Gastrocnemius medialis (tissue), 4 donors: ENCODE data around the gene PERP. TPM values are rescaled to one million over a fixed set of nuclear protein-coding genes. Genes with fewer than 3 reads are reported as not detected.

ENCODE experiments used
- ATAC-seq, 2 donors: fragments of 150-250 bp; one replicate each; pipeline ENCODE4 v1.9.1; 2016
- DNase-seq, 2 donors: peaks; one replicate each; pipeline ENCODE4 v3.0.0-alpha.2; 2019
- H3K27ac ChIP-seq, 4 donors: fragments of 200-600 bp; sonication (generic); 1 replicate in 1 of 4; 2 replicates in 3 of 4; pipeline ENCODE4 v1.5.1; 2016 to 2018; ENCODE audit warnings: mild to moderate bottlenecking in 2 of 4, moderate library complexity in 1 of 4
- H3K27me3 ChIP-seq, 3 donors: fragments of 200-600 bp; sonication (generic) in 2 of 3; 1 replicate in 1 of 3; 2 replicates in 2 of 3; pipeline versions ENCODE4 v1.5.1 to v1.6.0; 2016 to 2019; ENCODE audit warnings: mild to moderate bottlenecking in 1 of 3, moderate library complexity in 1 of 3
- H3K36me3 ChIP-seq, 2 donors: fragments of 200-600 bp; sonication (generic) in 1 of 2; one replicate each; pipeline ENCODE4 v1.5.1; 2017 to 2018
- H3K4me1 ChIP-seq, 2 donors: fragments of 200-600 bp; sonication (generic) in 1 of 2; one replicate each; pipeline ENCODE4 v1.5.1; 2016 to 2017; ENCODE audit warnings: mild to moderate bottlenecking in 2 of 2
- H3K4me3 ChIP-seq, 4 donors: fragments of 200-600 bp; sonication (generic) in 3 of 4; 1 replicate in 1 of 4; 2 replicates in 3 of 4; pipeline ENCODE4 v1.5.1; 2016 to 2019; ENCODE audit warnings: mild to moderate bottlenecking in 2 of 4
- H3K9me3 ChIP-seq, 3 donors: fragments of 200-600 bp; sonication (generic) in 2 of 3; 1 replicate in 1 of 3; 2 replicates in 2 of 3; pipeline ENCODE4 v1.5.1; 2016 to 2019
- POLR2A ChIP-seq, 2 donors: fragments of 450-650 bp; IDR thresholded peaks; one replicate each; pipeline ENCODE4 v1.6.1; 2017; ENCODE audit warnings: antibody characterized with exemption in 2 of 2, mild to moderate bottlenecking in 2 of 2, moderate library complexity in 2 of 2
- in situ Hi-C, 4 donors: fragments of 200-750 bp; cut with MboI; loops; one replicate each; pipeline versions ENCODE4 v1.15.0 to v1.8.0; 2017; ENCODE audit warnings: low sequenced_read_pairs in 4 of 4
- intact Hi-C: fragments of 100-400 bp; cut with DNase I; formaldehyde crosslinking; loops from one replicate; pipeline ENCODE4 v1.15.1; 2023; ENCODE audit warnings: low total_unique reads
- total RNA-seq, 4 donors: library from RNA; depleted of rRNA; stranded (reverse); fragments of >200 nt; gene quantifications; one replicate each; pipeline versions ENCODE4 v1.1.0 to v1.2.3, GENCODE V29; 2016
- TF ChIP-seq, protein P1 (sequence below), 5 experiments: fragments of 450-650 bp in 3 of 5; fragments of 200-600 bp in 2 of 5; sonication (generic) in 2 of 5; IDR thresholded peaks in 4 of 5; conservative IDR thresholded peaks in 1 of 5; 1 replicate in 4 of 5; 2 replicates in 1 of 5; pipeline ENCODE4 v1.5.1; 2016 to 2019; ENCODE audit warnings: antibody characterized with exemption in 5 of 5, mild to moderate bottlenecking in 3 of 5, moderate library complexity in 3 of 5

PERP gene
- total RNA-seq, 4 donors from 2014 or later, result 1.5 to 3.1 (median 2.1) TPM

- no peak for TF ChIP-seq POLR2A (IDR thresholded peaks at IDR 0.05)
Observed at GRCh38 chr6:138106665-138107077, 548 bp downstream of the PERP start.

DNA sequence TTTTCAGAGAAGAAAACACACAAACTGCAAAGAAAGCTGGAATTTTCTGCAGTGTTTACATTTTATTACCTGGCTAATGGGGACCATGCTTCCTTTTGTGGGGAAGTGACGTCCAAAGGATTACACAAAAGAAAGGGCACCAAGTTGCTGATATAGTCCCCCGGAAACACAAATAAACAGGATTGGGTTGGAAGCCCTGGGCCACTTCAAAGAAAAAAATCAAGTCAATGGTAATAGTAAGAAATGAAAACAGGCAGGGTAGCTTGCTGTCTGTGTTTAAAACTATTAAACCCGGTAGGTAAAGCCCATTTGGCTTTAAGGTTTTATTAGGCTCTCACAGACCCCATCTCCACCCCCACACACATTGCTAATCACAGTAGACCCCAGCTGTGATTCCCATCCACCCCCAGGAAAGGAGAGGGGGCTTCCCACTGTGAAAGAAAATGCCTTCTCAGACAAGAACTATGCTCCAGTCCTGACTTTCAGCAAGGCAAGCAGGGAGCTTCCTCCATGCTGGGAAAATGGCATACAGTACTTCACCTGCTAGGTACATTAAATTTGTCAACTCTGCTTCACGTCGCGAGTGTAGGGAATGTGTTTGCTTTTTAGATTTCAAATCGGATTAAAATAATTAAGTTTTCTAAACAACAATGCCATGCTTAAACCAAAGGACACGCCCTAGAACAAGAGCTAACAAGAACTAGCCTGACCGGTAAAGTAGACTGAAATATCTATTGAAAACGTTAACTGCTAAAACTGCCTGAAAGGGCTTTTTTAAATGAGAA, 1.1 kb downstream of the PERP start:
- Histone ChIP-seq H3K4me1 (peaks cover 0 to 3% of the 10 kb centered on the region in 2 donors), H3K9me3 (no peaks in the 10 kb centered on the region), H3K36me3 (no peaks in the 10 kb centered on the region), H3K4me3 (peak overlapping the region in 3 of 4 donors; percentile 63 to 68 (median 65)), H3K27ac (no peak overlapping the region), H3K27me3 (peaks cover 26 to 44% (median 31%) of the 10 kb centered on the region in 3 donors)
- DNase-seq (no peak), ATAC-seq (no peak)
- TF ChIP-seq, protein P1, sequence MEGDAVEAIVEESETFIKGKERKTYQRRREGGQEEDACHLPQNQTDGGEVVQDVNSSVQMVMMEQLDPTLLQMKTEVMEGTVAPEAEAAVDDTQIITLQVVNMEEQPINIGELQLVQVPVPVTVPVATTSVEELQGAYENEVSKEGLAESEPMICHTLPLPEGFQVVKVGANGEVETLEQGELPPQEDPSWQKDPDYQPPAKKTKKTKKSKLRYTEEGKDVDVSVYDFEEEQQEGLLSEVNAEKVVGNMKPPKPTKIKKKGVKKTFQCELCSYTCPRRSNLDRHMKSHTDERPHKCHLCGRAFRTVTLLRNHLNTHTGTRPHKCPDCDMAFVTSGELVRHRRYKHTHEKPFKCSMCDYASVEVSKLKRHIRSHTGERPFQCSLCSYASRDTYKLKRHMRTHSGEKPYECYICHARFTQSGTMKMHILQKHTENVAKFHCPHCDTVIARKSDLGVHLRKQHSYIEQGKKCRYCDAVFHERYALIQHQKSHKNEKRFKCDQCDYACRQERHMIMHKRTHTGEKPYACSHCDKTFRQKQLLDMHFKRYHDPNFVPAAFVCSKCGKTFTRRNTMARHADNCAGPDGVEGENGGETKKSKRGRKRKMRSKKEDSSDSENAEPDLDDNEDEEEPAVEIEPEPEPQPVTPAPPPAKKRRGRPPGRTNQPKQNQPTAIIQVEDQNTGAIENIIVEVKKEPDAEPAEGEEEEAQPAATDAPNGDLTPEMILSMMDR (IDR thresholded peaks at IDR 0.05 in 4 of 5, conservative IDR thresholded peaks at IDR 0.05 in 1 of 5), result no peak
- TF ChIP-seq POLR2A (IDR thresholded peaks at IDR 0.05), result no peak
- in situ Hi-C loops (loop anchor here in 2 of 4 donors (25.0 kb wide), 2 partner anchors 394 to 656 kb away; partner anchors contain the start of gene CCDC28A (in 1 of the 2)), intact Hi-C loops (loop anchor here (5.0 kb wide), 2 partner anchors 399 to 666 kb away; partner anchors contain the start of gene CCDC28A)

More at GRCh38 chr6:138106665-138107077, 548 bp downstream of the PERP start:
- Histone ChIP-seq H3K9me3 (no peaks in the 10 kb centered on the region), H3K27me3 (peaks cover 26 to 43% (median 31%) of the 10 kb centered on the region in 3 donors), H3K27ac (peak overlapping the region in 1 of 4 donors; percentile 45), H3K4me1 (peaks cover 0 to 3% of the 10 kb centered on the region in 2 donors), H3K4me3 (peak overlapping the region; percentile 63 to 68 (median 66)), H3K36me3 (no peaks in the 10 kb centered on the region)
- intact Hi-C loops (loop anchor here (5.0 kb wide), 2 partner anchors 399 to 666 kb away; partner anchors contain the start of gene CCDC28A), in situ Hi-C loops (loop anchor here in 2 of 4 donors (25.0 kb wide), 2 partner anchors 394 to 656 kb away; partner anchors contain the start of gene CCDC28A (in 1 of the 2))
- ATAC-seq (no peak), DNase-seq (no peak)

- Histone ChIP-seq H3K36me3 (no peaks in the 10 kb centered on the region), H3K9me3 (no peaks in the 10 kb centered on the region), H3K27me3 (peaks cover 26 to 46% (median 31%) of the 10 kb centered on the region in 3 donors), H3K4me1 (peaks cover 0 to 3% of the 10 kb centered on the region in 2 donors), H3K27ac (no peak overlapping the region), H3K4me3 (no peak overlapping the region)
- no peak for TF ChIP-seq POLR2A (IDR thresholded peaks at IDR 0.05)
- TF ChIP-seq, protein P1 (IDR thresholded peaks at IDR 0.05 in 4 of 5, conservative IDR thresholded peaks at IDR 0.05 in 1 of 5), result no peak
- no peak for DNase-seq
- no peak for ATAC-seq
- in situ Hi-C loops, result loop anchor here in 2 of 4 donors (25.0 kb wide), 2 partner anchors 393 to 657 kb away; partner anchors contain the start of gene CCDC28A (in 1 of the 2)
- intact Hi-C loops, result loop anchor here (5.0 kb wide), 2 partner anchors 398 to 667 kb away; partner anchors contain the start of gene CCDC28A
Observed at GRCh38 chr6:138105446-138105845, 1.8 kb downstream of the PERP start.

GRCh38 chr6:138104618-138105213, 2.5 kb downstream of the PERP start:
- DNase-seq (no peak), ATAC-seq (no peak)
- TF ChIP-seq, protein P1 (IDR thresholded peaks at IDR 0.05 in 4 of 5, conservative IDR thresholded peaks at IDR 0.05 in 1 of 5), result no peak
- TF ChIP-seq POLR2A (IDR thresholded peaks at IDR 0.05), result no peak
- in situ Hi-C loops, result loop anchor here in 2 of 4 donors (25.0 kb wide), 2 partner anchors 392 to 658 kb away; partner anchors contain the start of gene CCDC28A (in 1 of the 2)
- intact Hi-C loops, result loop anchor here (5.0 kb wide), 2 partner anchors 397 to 668 kb away; partner anchors contain the start of gene CCDC28A
- H3K9me3 ChIP-seq, result no peaks in the 10 kb centered on the region
- H3K36me3 ChIP-seq, result no peaks in the 10 kb centered on the region
- no peak overlapping the region for H3K4me3 ChIP-seq
- H3K27ac ChIP-seq, result no peak overlapping the region
- peaks cover 26 to 46% (median 35%) of the 10 kb centered on the region in 3 donors for H3K27me3 ChIP-seq
- peaks cover 0 to 3% of the 10 kb centered on the region in 2 donors for H3K4me1 ChIP-seq
